Subcutaneous adipose tissue (tissue), 4 donors: ENCODE data around the gene ITPRIPL1. TPM values are rescaled to one million over a fixed set of nuclear protein-coding genes. Genes with fewer than 3 reads are reported as not detected.

ENCODE experiments used
- CTCF ChIP-seq: fragments of 450-650 bp; IDR thresholded peaks from one replicate; pipeline ENCODE4 v1.5.1; 2016; ENCODE audit warnings: low read depth, mild to moderate bottlenecking, control low read depth, antibody characterized with exemption, moderate library complexity
- total RNA-seq, 4 donors: library from RNA; depleted of rRNA; stranded (reverse); fragments of >200 nt; gene quantifications; one replicate each; pipeline ENCODE4 v1.1.0, GENCODE V29; 2016

The ITPRIPL1 gene
- 1 to 10 TPM in 3 of 4 donors, under 1 TPM in 1; 0.98 to 4.3 (median 2.5) TPM for total RNA-seq

GRCh38 chr2:96325041-96325883 lies at the start of gene ITPRIPL1:
ITPRIPL1 (plus strand) TSS chr2:96325317; CDS start chr2:96325840, 523 bp downstream.
- no peak for TF ChIP-seq CTCF

- no peak for TF ChIP-seq CTCF
Observed at GRCh38 chr2:96276787-96277499, 48.2 kb upstream of the ITPRIPL1 start.

GRCh38 chr2:96287273-96287856 lies 37.8 kb upstream of the ITPRIPL1 start:
- TF ChIP-seq CTCF: no peak

- no peak for TF ChIP-seq CTCF
Observed at GRCh38 chr2:96291751-96292150, 33.4 kb upstream of the ITPRIPL1 start.

GRCh38 chr2:96296925-96297324 lies 28.2 kb upstream of the ITPRIPL1 start:
- TF ChIP-seq CTCF: no peak

- TF ChIP-seq CTCF: no peak
Observed at GRCh38 chr2:96301865-96302264, 23.3 kb upstream of the ITPRIPL1 start.

GRCh38 chr2:96304606-96305005 lies 20.5 kb upstream of the ITPRIPL1 start:
- no peak for TF ChIP-seq CTCF
